ENCODE data around the gene SMAD3. TPM values are rescaled to one million over a fixed set of nuclear protein-coding genes. Genes with fewer than 3 reads are reported as not detected.

Gene SMAD3
- total and polyA plus RNA-seq, 10 of the 15 experiments (the other 5 are each of a cell fraction or from before 2014, with no cell fraction given): 5.6 to 43.2 (median 16.0) TPM

DNA sequence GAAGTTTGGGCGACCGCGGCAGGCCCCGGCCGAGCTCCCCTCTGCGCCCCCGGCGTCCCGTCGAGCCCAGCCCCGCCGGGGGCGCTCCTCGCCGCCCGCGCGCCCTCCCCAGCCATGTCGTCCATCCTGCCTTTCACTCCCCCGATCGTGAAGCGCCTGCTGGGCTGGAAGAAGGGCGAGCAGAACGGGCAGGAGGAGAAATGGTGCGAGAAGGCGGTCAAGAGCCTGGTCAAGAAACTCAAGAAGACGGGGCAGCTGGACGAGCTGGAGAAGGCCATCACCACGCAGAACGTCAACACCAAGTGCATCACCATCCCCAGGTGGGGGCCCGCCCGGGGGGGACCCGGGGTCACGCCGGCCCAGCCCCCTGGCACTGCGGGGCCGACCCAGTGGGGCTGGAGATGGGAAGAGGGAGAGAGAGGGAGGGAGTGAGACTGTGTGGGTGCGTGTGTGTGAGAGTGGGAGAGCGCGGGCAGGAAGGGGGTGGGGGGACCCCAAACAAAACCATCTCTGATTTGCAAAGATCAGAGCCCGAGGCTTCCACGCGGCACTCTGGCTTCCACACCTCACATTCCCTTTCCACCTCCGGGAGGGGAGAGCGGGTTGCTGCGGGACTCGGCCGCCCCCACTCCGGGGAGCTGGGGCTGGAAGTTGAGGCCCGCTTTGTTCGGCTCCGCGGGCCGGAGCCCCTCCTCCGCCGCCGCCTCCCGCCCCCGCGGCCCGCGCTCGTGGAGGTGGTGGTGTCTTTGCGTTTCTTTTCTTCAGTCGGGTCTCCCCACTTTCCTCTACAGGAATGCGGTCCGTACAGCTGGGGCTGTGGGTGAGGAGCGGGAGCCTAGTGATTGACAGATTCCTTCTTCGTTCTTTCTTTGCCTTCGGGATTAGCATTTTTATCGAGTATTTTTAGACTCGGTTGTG, 898 bp downstream of the SMAD3 start (continued):
- TF ChIP-seq, protein P1, sequence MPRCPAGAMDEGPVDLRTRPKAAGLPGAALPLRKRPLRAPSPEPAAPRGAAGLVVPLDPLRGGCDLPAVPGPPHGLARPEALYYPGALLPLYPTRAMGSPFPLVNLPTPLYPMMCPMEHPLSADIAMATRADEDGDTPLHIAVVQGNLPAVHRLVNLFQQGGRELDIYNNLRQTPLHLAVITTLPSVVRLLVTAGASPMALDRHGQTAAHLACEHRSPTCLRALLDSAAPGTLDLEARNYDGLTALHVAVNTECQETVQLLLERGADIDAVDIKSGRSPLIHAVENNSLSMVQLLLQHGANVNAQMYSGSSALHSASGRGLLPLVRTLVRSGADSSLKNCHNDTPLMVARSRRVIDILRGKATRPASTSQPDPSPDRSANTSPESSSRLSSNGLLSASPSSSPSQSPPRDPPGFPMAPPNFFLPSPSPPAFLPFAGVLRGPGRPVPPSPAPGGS (IDR thresholded peaks at IDR 0.05; ENCODE audit: borderline replicate concordance, insufficient read depth, low read depth, low read length, poor library complexity, severe bottlenecking): no peak
- TF ChIP-seq BACH1 (IDR thresholded peaks at IDR 0.05; ENCODE audit: borderline replicate concordance): peak; percentile 19; the same call in 1 of the 2 replicates
- TF ChIP-seq SP1 (IDR thresholded peaks at IDR 0.05; ENCODE audit: low read depth, low read length): no peak
- TF ChIP-seq, protein P2, sequence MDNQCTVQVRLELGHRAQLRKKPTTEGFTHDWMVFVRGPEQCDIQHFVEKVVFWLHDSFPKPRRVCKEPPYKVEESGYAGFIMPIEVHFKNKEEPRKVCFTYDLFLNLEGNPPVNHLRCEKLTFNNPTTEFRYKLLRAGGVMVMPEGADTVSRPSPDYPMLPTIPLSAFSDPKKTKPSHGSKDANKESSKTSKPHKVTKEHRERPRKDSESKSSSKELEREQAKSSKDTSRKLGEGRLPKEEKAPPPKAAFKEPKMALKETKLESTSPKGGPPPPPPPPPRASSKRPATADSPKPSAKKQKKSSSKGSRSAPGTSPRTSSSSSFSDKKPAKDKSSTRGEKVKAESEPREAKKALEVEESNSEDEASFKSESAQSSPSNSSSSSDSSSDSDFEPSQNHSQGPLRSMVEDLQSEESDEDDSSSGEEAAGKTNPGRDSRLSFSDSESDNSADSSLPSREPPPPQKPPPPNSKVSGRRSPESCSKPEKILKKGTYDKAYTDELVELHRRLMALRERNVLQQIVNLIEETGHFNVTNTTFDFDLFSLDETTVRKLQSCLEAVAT (IDR thresholded peaks at IDR 0.05): peak; percentile 61; the same call in 1 of the 2 replicates
- TF ChIP-seq, protein P3, sequence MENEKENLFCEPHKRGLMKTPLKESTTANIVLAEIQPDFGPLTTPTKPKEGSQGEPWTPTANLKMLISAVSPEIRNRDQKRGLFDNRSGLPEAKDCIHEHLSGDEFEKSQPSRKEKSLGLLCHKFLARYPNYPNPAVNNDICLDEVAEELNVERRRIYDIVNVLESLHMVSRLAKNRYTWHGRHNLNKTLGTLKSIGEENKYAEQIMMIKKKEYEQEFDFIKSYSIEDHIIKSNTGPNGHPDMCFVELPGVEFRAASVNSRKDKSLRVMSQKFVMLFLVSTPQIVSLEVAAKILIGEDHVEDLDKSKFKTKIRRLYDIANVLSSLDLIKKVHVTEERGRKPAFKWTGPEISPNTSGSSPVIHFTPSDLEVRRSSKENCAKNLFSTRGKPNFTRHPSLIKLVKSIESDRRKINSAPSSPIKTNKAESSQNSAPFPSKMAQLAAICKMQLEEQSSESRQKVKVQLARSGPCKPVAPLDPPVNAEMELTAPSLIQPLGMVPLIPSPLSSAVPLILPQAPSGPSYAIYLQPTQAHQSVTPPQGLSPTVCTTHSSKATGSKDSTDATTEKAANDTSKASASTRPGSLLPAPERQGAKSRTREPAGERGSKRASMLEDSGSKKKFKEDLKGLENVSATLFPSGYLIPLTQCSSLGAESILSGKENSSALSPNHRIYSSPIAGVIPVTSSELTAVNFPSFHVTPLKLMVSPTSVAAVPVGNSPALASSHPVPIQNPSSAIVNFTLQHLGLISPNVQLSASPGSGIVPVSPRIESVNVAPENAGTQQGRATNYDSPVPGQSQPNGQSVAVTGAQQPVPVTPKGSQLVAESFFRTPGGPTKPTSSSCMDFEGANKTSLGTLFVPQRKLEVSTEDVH (IDR thresholded peaks at IDR 0.05; ENCODE audit: low read depth, partially characterized antibody): no peak
- no peak for TF ChIP-seq HCFC1 (IDR thresholded peaks at IDR 0.05; ENCODE audit: low read length)
- peak in 1 of 2 experiments; percentile 93; a peak in 2 of 3 replicates for TF ChIP-seq EGR1 (IDR thresholded peaks at IDR 0.05; ENCODE audit: borderline replicate concordance in 1 of 2, low read depth in 2 of 2, low read length in 2 of 2)
- TF ChIP-seq NFIC (IDR thresholded peaks at IDR 0.05; ENCODE audit: low read depth, low read length): no peak
- TF ChIP-seq MTA3 (IDR thresholded peaks at IDR 0.05; ENCODE audit: borderline replicate concordance, low read length): no peak
- no peak for TF ChIP-seq NRF1 (conservative IDR thresholded peaks at IDR 0.05; ENCODE audit: low read depth, low read length)
- no peak for TF ChIP-seq POU2F2 (IDR thresholded peaks at IDR 0.05; ENCODE audit: borderline replicate concordance, low read depth, low read length)
- TF ChIP-seq, protein P4, sequence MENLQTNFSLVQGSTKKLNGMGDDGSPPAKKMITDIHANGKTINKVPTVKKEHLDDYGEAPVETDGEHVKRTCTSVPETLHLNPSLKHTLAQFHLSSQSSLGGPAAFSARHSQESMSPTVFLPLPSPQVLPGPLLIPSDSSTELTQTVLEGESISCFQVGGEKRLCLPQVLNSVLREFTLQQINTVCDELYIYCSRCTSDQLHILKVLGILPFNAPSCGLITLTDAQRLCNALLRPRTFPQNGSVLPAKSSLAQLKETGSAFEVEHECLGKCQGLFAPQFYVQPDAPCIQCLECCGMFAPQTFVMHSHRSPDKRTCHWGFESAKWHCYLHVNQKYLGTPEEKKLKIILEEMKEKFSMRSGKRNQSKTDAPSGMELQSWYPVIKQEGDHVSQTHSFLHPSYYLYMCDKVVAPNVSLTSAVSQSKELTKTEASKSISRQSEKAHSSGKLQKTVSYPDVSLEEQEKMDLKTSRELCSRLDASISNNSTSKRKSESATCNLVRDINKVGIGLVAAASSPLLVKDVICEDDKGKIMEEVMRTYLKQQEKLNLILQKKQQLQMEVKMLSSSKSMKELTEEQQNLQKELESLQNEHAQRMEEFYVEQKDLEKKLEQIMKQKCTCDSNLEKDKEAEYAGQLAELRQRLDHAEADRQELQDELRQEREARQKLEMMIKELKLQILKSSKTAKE (IDR thresholded peaks at IDR 0.05; ENCODE audit: low read depth, poor library complexity, severe bottlenecking): no peak
- no peak for TF ChIP-seq MYC (IDR thresholded peaks at IDR 0.05; ENCODE audit: insufficient read depth, insufficient read length, insufficient replicate concordance, low read length, severe bottlenecking)
- TF ChIP-seq SIX5 (IDR thresholded peaks at IDR 0.05; ENCODE audit: low read depth, low read length, severe bottlenecking): no peak
- no peak for TF ChIP-seq NFXL1 (IDR thresholded peaks at IDR 0.05; ENCODE audit: borderline replicate concordance)
- TF ChIP-seq TCF7 (IDR thresholded peaks at IDR 0.05; ENCODE audit: borderline replicate concordance): no peak
- TF ChIP-seq PAX5 (IDR thresholded peaks at IDR 0.05; ENCODE audit: borderline replicate concordance, low read depth, low read length): no peak
- no peak for TF ChIP-seq SUPT20H (IDR thresholded peaks at IDR 0.05; ENCODE audit: borderline replicate concordance, control insufficient read depth, low read depth, low read length)
- TF ChIP-seq SMARCA5 (IDR thresholded peaks at IDR 0.05): no peak
- no peak for TF ChIP-seq SUZ12 (IDR thresholded peaks at IDR 0.05; ENCODE audit: unreplicated experiment)
